Smooth muscle cell (in vitro differentiated cells): ENCODE data around the gene CELF2. TPM values are rescaled to one million over a fixed set of nuclear protein-coding genes. Genes with fewer than 3 reads are reported as not detected.

Source experiments
- DNase-seq: peaks from one replicate; lab custom pipeline; 2025; ENCODE audit not compliant: unreplicated experiment; lab: John Stamatoyannopoulos, UW
- H2AFZ ChIP-seq: fragments of 200-600 bp; sonication (generic); 2 replicates; pipeline ENCODE4 v1.6.0; 2016; ENCODE audit warnings: antibody characterized with exemption, low read depth, mild to moderate bottlenecking
- H3F3A ChIP-seq: fragments of 200-600 bp; sonication (generic); 2 replicates; pipeline ENCODE4 v1.6.0; 2017; ENCODE audit warnings: antibody characterized with exemption, low read depth
- H3K27ac ChIP-seq: fragments of 200-600 bp; sonication (generic); 2 replicates; pipeline ENCODE4 v1.5.1; 2016; ENCODE audit warnings: low read depth, mild to moderate bottlenecking
- H3K27me3 ChIP-seq: fragments of 200-600 bp; sonication (generic); 2 replicates; pipeline ENCODE4 v1.6.1; 2016; ENCODE audit warnings: low read depth, mild to moderate bottlenecking
- H3K36me3 ChIP-seq: fragments of 200-600 bp; sonication (generic); 2 replicates; pipeline ENCODE4 v1.5.1; 2016; ENCODE audit warnings: low read depth
- H3K4me1 ChIP-seq: fragments of 200-600 bp; sonication (generic); 2 replicates; pipeline ENCODE4 v1.5.1; 2016; ENCODE audit warnings: low read depth
- H3K4me2 ChIP-seq: fragments of 200-600 bp; sonication (generic); 2 replicates; pipeline ENCODE4 v1.6.0; 2016; ENCODE audit warnings: mild to moderate bottlenecking
- H3K4me3 ChIP-seq: fragments of 200-600 bp; sonication (generic); 2 replicates; pipeline ENCODE4 v1.5.1; 2016; ENCODE audit warnings: mild to moderate bottlenecking
- H3K79me2 ChIP-seq: fragments of 200-600 bp; sonication (generic); 2 replicates; pipeline ENCODE4 v1.6.0; 2016; ENCODE audit warnings: low read depth, mild to moderate bottlenecking
- H3K9ac ChIP-seq: fragments of 200-600 bp; sonication (generic); 2 replicates; pipeline ENCODE4 v1.6.0; 2016; ENCODE audit warnings: low read depth
- H3K9me3 ChIP-seq: fragments of 200-600 bp; sonication (generic); replicated peaks from 2 replicates; pipeline ENCODE4 v1.5.1; 2016; ENCODE audit warnings: low read depth
- H4K20me1 ChIP-seq: fragments of 200-600 bp; sonication (generic); 2 replicates; pipeline ENCODE4 v1.6.0; 2016; ENCODE audit warnings: low read depth
- WGBS: methylation state at CpG from one replicate; pipeline ENCODE4 v1.1.7; 2016; ENCODE audit warnings: low lambda C conversion rate; 5-methylcytosine and 5-hydroxymethylcytosine counted together
- polyA plus RNA-seq: library from polyadenylated mRNA; unstranded; fragments of >200 nt; fragmentation: Nextera tagmentation; extraction: Ambion mirVana; gene quantifications from 2 replicates; pipeline ENCODE4 v1.2.1, GENCODE V29; 2016
- total RNA-seq: library from RNA; depleted of rRNA; stranded (reverse); fragments of >200 nt; gene quantifications from 2 replicates; pipeline ENCODE4 v1.2.3, GENCODE V29; 2014
- TF ChIP-seq, protein P1 (sequence below): fragments of 200-600 bp; sonication (generic); IDR thresholded peaks from 2 replicates; pipeline ENCODE4 v1.5.1; 2017; ENCODE audit warnings: borderline replicate concordance, mild to moderate bottlenecking, antibody characterized with exemption; ENCODE audit not compliant: insufficient read depth, poor library complexity, severe bottlenecking

Gene CELF2
- total and polyA plus RNA-seq, 2 experiments from 2014 or later = 3.0 to 4.7 TPM

DNA sequence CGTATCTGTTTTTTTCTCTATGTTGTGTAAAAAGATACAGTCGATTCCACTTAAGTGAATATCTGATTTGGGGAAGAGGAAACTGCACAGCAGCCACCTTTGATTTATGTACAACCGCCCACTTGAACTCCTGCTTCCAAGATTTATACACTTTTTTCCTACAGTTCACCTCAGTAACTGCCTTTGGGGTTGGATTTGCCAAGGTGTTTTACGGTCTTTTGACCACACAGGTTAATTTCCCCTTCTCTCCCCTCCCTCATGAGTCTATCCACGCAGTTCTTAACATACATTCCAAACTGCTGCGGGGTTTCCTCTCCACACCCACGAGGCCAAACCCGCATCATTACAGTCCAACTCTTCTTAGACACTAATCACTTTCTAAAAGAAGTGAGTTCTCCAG lies 316.8 kb downstream of the CELF2 start:
- H3K4me1 ChIP-seq = peaks cover 31% of the 10 kb centered on the region
- TF ChIP-seq, protein P1, sequence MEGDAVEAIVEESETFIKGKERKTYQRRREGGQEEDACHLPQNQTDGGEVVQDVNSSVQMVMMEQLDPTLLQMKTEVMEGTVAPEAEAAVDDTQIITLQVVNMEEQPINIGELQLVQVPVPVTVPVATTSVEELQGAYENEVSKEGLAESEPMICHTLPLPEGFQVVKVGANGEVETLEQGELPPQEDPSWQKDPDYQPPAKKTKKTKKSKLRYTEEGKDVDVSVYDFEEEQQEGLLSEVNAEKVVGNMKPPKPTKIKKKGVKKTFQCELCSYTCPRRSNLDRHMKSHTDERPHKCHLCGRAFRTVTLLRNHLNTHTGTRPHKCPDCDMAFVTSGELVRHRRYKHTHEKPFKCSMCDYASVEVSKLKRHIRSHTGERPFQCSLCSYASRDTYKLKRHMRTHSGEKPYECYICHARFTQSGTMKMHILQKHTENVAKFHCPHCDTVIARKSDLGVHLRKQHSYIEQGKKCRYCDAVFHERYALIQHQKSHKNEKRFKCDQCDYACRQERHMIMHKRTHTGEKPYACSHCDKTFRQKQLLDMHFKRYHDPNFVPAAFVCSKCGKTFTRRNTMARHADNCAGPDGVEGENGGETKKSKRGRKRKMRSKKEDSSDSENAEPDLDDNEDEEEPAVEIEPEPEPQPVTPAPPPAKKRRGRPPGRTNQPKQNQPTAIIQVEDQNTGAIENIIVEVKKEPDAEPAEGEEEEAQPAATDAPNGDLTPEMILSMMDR = no peak
- no peaks in the 10 kb centered on the region for H3K36me3 ChIP-seq
- no peak for DNase-seq
- H3K79me2 ChIP-seq = no peaks in the 10 kb centered on the region
- no peak overlapping the region for H2AFZ ChIP-seq
- H3K9ac ChIP-seq = no peak overlapping the region
- peak overlapping the region; percentile 54 for H3K4me2 ChIP-seq
- H3K9me3 ChIP-seq = no peaks in the 10 kb centered on the region
- H3F3A ChIP-seq = peaks cover 5% of the 10 kb centered on the region
- no peaks in the 10 kb centered on the region for H4K20me1 ChIP-seq
- no peak overlapping the region for H3K27ac ChIP-seq
- 64% methylated on average over 8 of the region's 8 CpGs for WGBS
- no peaks in the 10 kb centered on the region for H3K27me3 ChIP-seq
- H3K4me3 ChIP-seq = no peak overlapping the region

GRCh38 chr10:11335167-11335652 lies 317.5 kb downstream of the CELF2 start:
- Histone ChIP-seq H2AFZ (peak overlapping the region; percentile 60), H3K4me1 (peaks cover 29% of the 10 kb centered on the region), H3K36me3 (no peaks in the 10 kb centered on the region), H3K79me2 (no peaks in the 10 kb centered on the region), H3K9ac (no peak overlapping the region), H3F3A (peaks cover 5% of the 10 kb centered on the region), H3K27ac (no peak overlapping the region), H3K9me3 (no peaks in the 10 kb centered on the region), H3K4me3 (no peak overlapping the region), H4K20me1 (no peaks in the 10 kb centered on the region), H3K27me3 (no peaks in the 10 kb centered on the region), H3K4me2 (peak overlapping the region; percentile 54)
- TF ChIP-seq, protein P1 = no peak
- DNase-seq = no peak
- 40% methylated on average over 12 of the region's 12 CpGs for WGBS

DNA sequence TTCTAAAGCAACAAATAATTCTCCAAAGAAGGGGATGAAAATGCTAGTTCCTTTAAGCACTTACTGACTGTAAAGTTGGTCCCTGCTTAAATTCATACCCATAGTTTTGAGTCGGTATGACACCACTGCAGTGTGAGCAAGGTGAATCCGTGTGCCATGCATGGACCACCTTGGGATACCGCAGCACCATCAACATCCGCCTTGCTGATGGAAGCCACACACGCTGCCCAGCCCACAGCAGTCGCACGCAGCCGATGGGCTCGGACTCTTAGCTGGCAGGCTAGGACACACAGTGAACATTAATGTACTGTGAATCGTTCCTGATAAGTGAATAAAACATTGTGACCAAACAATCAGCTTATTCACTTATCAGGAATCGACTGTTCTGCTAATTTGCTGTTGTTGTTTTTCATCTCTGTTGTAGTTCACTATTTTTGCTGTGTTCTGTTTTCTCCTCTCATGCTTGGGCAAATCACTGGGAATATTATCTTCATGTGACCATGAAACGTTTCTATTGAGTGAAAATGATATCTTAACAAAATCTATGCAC lies 318.3 kb downstream of the CELF2 start:
- TF ChIP-seq, protein P1 = no peak
- Histone ChIP-seq H4K20me1 (no peaks in the 10 kb centered on the region), H3K9me3 (no peaks in the 10 kb centered on the region), H3K27me3 (no peaks in the 10 kb centered on the region), H3K4me1 (peaks cover 29% of the 10 kb centered on the region), H3K79me2 (no peaks in the 10 kb centered on the region), H3K4me2 (no peak overlapping the region), H3F3A (peaks cover 5% of the 10 kb centered on the region), H3K9ac (no peak overlapping the region), H3K36me3 (no peaks in the 10 kb centered on the region), H3K27ac (no peak overlapping the region), H2AFZ (no peak overlapping the region), H3K4me3 (no peak overlapping the region)
- WGBS = 94% methylated on average over 12 of the region's 12 CpGs
- DNase-seq = no peak

DNA sequence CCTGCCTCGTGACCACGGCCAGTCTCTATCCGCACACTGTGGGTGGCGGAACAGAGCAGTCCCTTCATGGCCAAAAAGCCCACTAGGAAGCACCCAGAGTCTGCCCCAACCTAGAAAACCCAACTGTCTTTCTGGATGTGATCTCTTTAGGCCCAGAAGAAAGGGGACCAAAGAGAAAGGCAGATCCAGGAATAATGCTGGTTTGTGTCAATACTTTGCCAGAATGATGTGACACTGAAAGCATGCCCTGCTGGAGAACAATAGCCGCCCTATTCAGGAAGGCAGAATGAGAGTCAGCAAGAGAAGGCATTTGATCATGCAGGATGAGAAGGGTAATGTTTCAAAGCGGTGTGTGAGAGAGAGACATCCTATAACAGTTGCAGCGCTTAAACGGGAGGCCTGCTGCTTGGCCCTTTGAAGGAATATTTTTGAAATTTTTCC lies 319.1 kb downstream of the CELF2 start:
- H4K20me1 ChIP-seq = no peaks in the 10 kb centered on the region
- H3K9ac ChIP-seq = no peak overlapping the region
- H3K79me2 ChIP-seq = no peaks in the 10 kb centered on the region
- DNase-seq = no peak
- TF ChIP-seq, protein P1 = no peak
- no peaks in the 10 kb centered on the region for H3K27me3 ChIP-seq
- H3K9me3 ChIP-seq = no peaks in the 10 kb centered on the region
- H2AFZ ChIP-seq = no peak overlapping the region
- no peaks in the 10 kb centered on the region for H3K36me3 ChIP-seq
- peaks cover 29% of the 10 kb centered on the region for H3K4me1 ChIP-seq
- 77% methylated on average over 8 of the region's 8 CpGs for WGBS
- H3K4me3 ChIP-seq = no peak overlapping the region
- H3K4me2 ChIP-seq = no peak overlapping the region
- no peak overlapping the region for H3K27ac ChIP-seq
- peaks cover 5% of the 10 kb centered on the region for H3F3A ChIP-seq
